ENCODE measurements around the gene NAT8L.
"Not testable (repeated sequence)": the region's sequence is repeated elsewhere in the genome, so short reads cannot be mapped to it uniquely, and the experiment has no call there.

NAT8L gene

GRCh38 chr4:2059046-2059725 is at the start of gene NAT8L:
Gene NAT8L, plus strand, starts transcription at chr4:2059327. Its CDS starts 185 bp downstream, at chr4:2059512.
- no peak for DNase-seq (ENCODE audit: low spot score)

DNA sequence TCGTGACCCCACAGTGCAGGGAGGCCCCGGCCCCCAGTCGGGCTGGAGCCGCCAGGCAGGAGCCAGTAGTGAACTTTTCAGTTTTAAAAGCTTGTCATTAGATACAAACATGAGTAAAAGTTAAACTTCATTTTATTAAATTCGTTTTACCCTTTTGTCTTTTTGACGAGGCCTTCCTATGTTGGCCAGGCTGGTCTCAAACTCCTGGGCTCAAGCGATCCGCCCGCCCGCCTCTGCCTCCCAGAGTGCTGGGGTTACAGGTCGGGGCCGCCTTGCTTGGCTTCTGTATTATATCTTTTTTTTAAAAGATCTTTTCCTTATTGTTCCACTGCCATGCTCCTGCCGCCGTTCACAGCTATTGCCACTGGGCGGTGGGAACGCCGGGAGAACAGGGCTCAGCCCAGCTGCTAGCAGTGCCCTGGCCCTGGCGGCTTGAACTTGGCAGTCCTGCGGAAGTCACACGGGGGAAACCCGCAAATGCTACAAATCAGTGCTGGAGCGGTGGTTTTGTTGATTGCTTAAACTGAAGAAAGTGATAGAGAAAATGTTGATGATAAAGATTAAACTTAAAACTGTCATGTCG is 49.4 kb upstream of the NAT8L start:
- peak; percentile 48 for DNase-seq (ENCODE audit: low spot score)

GRCh38 chr4:2011583-2011982 is 47.5 kb upstream of the NAT8L start:
- no peak for DNase-seq (ENCODE audit: low spot score)

DNA sequence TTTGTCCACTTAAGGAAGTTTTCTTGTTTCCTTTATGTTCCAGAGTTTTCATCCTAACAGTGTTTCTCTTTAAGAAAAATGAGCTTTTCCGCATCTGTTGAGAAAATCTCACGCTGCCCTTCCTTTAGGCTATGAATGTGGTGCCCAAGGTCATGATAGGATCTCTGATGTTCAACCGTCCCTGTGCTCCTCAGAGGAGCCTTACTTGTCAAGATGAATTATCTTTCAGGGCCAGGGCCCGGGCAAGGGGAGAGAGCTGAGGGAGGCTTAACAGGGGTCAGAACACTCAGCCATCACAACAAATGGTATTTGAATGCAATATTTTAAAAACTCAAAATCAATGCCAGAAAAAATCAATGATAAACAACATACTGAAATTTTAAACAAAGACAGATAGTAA is 44.1 kb upstream of the NAT8L start:
- no peak for DNase-seq (ENCODE audit: low spot score)

DNA sequence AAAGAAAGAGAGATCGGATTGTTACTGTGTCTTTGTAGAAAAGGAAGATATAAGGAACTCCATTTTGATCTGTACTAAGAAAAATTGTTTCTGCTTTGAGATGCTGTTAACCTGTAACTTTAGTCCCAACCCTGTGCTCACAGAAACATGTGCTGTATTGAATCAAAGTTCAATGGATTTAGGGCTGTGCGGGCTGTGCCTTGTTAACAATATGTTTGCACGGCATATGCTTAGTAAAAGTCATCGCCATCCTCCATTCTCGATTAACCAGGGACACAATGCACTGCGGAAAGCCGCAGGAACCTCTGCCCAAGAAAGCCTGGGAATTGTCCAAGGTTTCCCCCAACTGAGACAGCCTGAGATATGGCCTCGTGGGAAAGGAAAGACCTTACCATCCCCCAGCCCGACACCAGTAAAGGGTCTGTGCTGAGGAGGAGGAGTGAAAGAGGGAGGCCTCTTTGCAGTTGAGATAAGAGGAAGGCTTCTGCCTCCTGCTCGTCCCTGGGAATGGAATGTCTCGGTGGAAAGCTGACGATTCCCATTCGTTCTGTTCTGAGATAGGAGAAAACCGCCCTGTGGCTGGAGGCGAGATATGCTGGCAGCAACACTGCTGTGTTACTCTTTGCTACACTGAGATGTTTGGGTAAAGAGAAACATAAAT is 37.6 kb upstream of the NAT8L start:
- not testable (repeated sequence) for DNase-seq (ENCODE audit: low spot score)

DNA sequence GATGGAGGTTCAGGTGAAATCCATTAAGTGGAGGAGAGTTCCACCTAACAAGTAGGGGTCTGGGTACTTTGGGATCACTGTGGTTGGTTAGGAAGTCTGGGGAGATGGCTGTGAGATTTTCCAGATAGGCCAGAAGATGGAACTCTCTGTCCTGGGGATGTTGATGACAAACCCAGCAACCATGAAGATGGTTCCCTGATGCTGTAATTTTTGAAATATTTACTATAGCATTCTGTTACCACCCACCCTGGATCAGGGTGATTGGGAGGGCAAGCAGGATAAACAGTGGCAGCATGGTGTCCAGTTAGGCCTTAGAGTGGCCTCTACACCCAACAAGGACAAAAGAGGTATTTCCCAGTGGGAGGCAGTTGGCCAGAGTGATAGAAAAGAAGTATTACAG is 34.4 kb upstream of the NAT8L start:
- DNase-seq (ENCODE audit: low spot score): no peak

DNA sequence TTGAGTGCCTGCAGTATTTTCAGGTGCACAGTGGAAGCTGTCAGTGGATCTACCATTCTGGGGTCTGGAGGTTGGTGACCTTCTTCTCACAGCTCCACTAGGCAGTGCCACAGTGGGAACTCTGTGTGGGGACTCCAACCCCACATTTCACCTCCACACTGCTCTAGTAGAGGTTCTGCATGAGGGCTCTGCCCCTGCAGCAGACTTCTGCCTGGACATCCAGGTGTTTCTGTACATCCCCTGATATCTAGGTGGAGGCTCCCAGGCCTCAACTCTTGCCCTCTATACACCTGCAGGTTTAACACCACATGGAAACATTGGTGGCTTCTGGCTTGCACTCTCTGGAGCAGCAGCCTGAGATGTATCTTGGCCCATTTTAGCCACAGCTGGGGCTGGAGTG is 33.3 kb upstream of the NAT8L start:
- no peak for DNase-seq (ENCODE audit: low spot score)

GRCh38 chr4:2027120-2027519 is 32.0 kb upstream of the NAT8L start:
- DNase-seq (ENCODE audit: low spot score): not testable (repeated sequence)

- DNase-seq (ENCODE audit: low spot score): not testable (repeated sequence)
These were observed 28.0 kb upstream of the NAT8L start for GRCh38 chr4:2031161-2031560.

- no peak for DNase-seq (ENCODE audit: low spot score)
These were observed 22.8 kb upstream of the NAT8L start for GRCh38 chr4:2036327-2036726.

DNA sequence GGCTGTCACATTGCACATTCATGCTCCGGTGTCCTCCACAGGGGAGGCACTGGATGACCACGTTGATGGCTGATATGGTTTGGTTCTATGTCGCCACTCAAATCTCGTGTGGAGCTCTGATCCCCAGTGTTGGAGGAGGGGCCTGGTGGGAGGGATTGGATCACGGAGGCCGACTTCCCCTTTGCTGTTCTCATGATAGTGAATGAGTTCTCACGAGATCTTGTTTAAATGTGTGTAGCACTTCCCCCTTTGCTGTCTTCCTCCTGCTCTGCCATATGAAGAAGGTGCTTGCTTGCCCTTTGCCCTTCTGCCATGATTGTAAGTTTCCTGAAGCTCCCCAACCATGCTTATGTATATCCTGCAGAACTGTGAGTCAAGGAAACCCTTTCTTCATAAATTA is 22.3 kb upstream of the NAT8L start:
- no peak for DNase-seq (ENCODE audit: low spot score)

DNA sequence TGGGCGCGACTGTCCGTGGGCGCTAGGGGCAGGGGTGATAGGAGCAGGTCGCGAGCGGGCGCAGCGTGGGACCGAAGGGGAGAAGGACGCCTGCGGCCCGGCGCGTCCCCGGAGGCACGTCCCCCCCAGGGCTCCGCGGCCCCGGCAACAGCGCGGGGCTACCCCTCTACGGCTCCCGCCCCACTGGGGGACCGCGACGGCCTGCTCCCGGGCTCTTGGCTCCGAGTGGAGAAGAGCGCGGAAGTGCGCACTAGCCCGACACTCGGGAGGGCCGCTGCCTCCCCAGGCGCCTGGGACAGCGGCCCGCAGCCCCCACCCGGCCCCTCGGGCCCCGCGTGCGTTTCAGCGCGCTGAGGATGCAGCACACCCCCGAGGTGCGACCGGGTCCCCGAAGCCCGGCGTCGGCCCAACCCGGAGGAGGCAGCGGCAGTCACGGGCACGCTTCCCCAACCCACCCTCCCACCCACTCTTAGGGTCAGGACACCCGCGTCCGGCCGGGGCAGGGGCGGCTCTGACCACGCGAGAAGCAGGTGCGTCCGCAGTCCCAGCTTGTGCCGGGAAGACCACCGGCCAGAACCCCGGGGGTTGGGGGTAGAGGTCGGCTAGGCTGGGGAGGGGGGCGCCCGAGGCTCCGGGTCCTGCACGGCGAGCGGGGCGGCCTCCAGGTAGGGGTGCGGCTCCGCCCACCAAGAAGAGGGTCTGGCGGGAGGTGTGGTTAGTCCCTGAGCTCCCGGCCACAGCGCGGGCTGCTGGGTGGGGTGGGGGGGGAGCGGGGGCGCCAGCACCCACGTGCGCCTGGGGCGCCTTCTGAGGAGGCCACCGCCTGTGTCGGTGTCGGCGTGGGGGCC is 18.5 kb upstream of the NAT8L start:
- no peak for DNase-seq (ENCODE audit: low spot score)

DNA sequence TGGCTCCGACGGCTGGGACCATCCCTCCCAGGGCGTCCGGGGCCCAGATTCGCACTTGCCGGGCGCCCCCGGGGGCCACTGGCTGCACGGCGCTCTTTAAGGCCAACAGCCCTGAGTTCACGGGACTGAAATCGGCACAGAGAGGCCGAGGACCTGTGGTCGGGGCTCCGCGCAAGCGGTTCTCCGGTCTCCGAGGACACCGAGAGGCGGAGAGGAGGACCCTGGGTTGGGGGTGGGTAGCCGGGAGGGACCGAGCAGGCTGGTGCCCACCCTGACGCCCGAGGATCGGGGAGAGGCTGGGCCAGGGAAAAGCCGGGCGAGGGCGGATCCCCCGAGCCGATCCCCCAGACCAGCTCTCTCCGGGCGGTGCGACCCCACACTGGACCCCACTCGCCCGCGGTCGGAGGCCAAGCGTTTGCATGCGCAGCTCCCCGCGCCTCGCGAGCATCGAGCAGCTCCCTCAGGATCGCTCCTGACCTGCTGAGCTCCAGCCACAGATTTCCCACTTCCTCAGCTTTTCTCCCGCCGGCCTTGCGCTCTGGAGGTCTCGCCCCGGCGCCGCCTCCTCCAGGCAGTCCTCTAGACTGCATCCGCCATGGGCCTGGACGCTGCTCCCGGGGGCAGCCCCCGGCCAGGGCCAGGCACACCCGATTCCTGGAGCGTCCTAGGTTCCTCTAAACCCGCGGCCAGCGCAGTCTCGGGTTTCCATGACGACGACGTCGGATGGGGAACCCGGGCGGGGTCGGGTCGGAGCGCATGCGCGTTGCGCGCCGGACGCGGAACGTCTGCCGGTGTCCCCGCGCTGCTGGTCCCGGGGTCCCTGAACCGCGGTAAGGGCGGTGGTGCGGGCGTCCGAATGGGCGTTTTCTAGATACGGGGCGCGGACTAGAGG is 17.6 kb upstream of the NAT8L start:
- DNase-seq (ENCODE audit: low spot score): peak; percentile 85

DNA sequence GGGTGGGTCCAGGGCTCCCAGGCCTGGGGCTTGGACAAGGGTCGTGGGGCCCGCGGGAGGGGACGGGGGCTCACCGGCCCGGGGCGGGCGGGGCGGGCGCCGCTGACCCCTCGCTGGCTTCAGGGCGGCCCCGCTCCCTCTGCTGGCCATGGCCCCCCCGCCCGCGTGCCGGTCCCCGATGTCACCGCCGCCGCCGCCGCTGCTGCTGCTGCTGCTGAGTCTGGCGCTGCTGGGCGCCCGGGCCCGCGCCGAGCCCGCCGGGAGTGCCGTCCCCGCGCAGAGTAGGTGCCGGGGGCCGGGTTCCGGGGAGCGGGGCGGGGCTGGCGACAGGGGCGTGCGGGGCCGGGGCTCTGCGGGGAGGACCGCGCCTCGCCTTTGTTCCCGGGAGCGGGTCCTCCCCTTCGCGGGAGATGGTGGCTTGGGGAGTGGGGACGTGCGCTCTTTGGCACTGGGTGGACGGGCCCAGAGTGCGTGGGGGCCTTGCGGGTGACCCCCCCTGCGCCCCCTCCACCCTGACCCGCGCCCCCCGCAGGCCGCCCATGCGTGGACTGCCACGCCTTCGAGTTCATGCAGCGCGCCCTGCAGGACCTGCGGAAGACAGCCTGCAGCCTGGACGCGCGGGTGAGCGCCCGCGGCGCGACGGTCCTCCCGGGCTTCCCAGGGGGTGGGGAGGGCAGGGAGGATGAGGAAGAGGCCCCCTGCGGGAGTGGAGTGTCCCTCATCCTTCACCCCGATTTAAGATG is 16.8 kb upstream of the NAT8L start:
- DNase-seq (ENCODE audit: low spot score): no peak

GRCh38 chr4:2042947-2043395 is 16.2 kb upstream of the NAT8L start:
- DNase-seq (ENCODE audit: low spot score): no peak

DNA sequence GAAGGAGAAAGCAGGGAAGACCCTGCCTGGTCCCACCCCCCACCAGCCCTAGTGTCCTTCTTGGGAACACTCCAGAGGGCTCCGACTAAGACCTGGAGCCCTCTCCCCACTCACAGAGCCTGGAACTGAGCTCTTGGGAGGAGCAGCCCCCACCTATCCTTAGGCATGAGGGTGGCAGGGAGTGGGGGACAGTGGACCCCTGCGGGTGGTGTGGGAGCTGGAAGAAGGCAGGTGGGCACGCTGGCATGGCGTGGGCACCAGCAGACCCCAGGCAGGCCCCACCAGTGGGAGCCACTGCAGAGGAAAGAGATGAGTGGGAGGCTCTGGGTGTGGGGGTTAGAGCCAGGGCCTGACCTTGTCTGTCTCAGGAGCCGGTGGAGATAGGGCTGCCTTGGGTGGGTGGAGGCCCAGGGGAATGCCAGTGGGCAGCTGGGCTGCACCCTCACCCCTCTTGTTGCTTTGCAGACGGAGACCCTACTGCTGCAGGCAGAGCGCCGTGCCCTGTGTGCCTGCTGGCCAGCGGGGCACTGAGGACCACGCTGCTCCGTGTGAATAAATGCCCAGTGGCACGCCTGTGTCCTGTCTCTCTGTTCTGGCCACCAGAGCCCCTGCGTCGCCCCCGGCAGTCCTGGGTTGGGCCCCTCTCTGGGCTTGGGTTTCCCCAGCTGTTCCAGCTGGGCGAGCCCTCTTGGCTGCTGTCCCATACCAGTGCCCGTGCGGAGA is 15.6 kb upstream of the NAT8L start:
- DNase-seq (ENCODE audit: low spot score): no peak

DNA sequence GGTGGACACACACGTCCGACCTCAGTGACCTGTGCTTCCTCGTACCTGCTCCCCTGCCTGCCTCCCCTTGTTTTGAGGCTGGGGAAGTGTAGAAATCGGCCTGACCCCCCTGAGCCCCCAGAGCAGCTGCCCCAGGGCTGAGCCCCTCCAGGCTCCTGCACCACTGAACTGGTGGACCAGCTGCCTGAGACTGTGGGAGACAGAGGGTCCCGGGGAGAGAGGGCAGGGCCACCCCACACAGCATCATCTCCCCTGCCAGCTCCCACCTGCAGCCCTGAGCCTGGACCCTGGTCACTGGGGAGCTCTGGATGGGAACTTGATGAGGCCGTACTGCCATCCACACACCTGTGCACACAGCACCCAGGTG is 15.0 kb upstream of the NAT8L start:
- DNase-seq (ENCODE audit: low spot score): no peak

DNA sequence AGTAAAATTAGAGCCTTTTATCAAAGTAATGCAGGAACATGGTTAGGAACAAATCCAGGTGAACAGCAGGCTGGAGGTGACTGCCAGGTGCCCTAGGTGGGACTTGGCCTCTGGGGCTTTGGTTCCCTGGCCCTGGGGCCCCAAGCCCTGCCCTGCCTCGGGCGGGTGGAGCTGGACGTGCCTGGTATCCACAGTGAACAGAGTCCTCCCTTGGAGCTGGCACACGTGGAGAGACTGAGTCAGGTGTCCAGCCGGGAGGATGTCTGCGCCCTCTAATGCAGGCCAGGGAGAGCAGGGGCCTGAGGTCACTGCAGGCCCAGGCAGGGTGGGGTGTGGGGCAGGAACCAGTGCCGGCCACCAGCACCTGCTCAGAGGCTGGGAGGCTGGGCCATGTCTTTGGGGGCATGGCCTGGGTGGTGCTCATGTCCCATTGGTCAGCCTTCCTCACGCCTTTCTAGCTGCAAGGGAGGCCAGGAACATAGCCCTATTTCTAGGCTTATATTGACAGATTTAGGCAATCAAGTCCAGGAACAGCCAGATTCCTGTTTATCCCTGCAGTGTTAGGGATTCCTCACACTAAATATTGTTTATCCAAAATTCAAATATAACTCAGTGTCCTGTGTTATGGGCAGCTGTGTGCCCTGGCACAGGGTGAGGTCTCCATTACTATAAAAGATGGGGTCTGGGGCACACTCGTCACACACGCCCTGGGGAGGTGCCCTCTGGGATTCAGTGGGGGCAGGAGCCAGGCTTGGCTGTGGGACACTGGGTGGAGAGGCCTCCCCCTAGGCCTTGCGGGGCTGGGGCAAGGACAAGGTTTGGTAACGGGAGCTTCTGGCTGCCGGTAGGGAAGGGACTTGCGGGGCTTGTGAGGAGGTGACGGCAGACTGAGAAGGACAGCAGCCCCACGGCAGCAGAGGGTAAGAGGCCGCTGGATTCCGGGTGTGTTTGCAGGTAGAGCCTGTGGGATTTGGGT is 14.3 kb upstream of the NAT8L start:
- DNase-seq (ENCODE audit: low spot score): no peak

DNA sequence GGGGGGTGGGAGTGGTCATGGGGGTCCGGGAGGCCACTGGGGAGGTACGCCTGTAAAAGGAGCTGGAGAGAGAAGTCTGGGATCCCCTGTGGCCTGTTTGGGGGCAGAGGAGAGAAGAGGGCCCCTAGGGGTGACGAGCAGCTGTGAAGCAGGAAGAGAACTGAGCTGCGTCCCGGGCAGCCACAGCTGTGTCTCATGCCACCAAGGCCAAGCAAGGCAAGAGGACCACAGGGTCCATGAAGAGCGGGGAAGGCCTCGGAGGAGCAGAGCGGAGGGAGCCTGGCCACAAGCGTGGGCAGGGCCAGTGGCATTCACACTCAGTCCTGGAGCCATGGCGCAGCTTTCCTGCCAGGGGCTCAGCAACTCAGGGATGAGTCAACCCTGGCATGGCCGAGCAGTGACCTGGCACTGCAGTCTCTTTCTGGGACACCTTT is 13.6 kb upstream of the NAT8L start:
- no peak for DNase-seq (ENCODE audit: low spot score)

All from CD4-positive, alpha-beta T cell treated with Interleukin-6 at 100 ng/mL for 8 hours (primary cell).